HG03565 (cell line): Measurements from ENCODE around the gene SAMD15.
"Not testable (repeated sequence)": the region's sequence is repeated elsewhere in the genome, so short reads cannot be mapped to it uniquely, and the experiment has no call there.

ENCODE experiments used
- ATAC-seq: cut with Tn5 transposase; IDR thresholded peaks from one replicate; pipeline ENCODE4 v1.9.1; 2021; ENCODE audit warnings: mild to moderate bottlenecking, moderate library complexity; ENCODE audit not compliant: unreplicated experiment

Gene SAMD15

DNA sequence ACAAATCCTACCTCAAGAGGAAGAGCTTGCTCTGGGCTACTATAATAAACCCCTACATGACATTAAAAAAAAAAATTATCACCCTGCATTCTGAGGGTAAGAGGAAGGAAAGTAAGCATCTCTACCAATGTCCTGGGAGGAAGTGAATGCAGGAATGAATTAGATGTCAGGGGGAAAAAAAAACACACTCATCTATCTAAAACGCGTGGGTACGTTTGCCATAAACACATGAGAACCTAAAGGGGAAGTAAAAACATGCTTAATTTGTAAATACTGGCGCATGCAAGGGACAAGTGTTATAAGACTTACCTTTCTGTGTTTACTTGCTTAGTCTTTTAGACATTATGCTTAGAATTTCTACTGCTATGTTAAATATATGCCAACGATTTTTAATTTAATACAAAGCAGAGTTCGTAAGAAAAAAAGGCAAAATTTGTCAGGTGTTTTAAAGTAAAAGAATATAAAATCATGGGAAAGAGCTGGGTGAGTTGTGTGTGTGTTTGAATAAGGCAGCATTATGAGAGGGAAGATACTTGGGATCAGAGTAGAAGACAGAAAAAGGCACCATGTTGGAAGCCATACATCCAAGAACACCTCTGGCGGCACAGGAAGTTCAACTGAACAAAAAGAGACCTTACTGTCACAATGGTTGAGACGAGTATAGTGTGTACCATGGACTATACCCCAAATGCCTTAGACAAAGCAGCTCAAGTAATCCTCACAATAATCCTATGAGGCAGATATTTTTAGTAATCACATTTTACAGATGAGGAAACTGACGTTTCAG lies 1.8 kb upstream of the SAMD15 start:
- no peak for ATAC-seq

DNA sequence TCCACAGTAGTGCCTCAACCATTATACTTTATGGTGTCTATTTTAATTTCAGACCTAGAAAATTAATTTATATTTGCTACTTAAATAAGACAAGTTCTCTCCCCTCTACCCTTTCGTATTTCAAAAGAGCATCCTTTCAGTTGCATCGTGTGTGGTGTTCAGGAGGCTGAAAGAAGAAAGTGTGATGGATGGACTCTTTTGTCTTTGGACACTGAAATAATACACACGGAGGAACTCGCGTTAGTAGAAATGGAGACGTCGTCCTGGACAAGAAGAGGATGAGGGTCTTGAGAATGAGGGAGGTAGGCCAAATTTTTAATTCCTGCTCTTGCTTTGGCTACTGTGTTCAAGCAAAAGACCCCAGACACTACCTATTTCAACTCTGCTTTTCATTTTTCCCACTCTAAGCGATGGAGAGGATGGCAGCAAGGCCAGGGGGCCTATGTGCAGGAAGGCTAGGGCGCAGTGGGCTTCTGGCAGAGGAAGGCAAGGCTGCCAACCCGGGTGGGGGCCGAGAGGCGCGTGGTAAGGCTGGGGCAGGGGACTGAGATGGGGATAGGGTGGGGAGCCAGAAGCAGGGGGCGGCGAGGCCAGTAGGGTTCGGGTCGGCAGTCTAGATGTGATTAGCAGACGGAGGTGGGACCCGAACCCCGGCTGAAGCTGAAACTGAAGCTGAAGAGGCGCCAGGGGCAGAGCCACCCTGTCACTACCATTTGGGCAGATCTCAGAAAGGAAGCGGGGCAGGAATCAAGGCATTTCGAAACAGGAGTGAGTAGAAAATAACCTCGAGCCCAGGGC lies 1.0 kb upstream of the SAMD15 start:
- ATAC-seq: no peak

DNA sequence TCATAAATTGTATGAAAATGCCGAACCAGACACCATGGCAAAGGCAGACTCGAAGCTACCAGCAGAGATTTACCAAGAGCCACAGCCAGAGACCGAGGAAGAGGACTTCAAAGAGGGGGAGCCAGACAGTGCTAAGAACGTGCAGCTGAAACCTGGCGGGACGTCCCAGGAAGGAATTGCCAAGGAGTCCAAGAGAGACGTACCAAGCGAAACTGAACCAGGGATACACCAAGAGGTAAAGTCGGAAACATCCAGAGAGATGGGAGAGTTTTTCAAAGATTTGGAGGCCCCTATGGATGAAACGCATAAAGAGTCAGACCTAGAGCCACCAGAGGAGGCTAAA lies 294 bp downstream of the SAMD15 start:
- no peak for ATAC-seq

DNA sequence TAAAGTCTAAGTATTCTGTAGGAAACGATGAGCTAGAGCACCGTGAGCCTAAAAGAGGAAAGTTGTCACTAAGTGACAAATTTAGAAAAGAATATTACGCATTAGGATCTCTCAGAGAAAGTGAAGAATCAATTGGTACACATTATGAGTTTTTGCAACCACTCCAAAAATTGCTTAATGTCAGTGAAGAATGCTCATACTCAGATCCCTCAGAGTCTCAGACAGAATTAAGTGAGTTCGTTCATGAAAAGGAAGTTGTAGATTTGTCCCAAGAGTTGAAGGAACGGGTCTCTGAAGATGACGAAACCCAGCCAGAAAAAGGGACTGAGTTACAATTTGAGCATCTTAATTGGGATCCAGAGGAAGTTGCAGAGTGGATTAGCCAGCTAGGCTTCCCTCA lies 1.5 kb downstream of the SAMD15 start:
- no peak for ATAC-seq

DNA sequence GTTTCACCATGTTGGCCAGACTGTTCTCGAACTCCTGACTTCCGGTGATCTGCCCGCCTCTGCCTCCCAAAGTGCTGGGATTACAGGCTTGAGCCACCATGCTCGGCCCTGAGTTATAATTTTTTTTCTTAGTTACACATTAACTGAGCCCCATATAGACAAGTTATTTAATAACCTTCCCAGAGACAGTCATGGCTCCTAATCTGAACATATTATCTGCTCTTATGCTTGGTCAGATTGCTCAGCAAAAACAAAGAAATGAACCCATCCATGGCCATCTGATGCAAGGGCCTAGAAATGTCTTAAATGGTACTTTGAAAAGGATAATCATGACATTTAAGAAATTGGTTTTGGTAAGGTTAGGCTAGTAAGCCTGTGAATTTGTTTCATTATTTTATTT lies 13.0 kb downstream of the SAMD15 start:
- no peak for ATAC-seq

DNA sequence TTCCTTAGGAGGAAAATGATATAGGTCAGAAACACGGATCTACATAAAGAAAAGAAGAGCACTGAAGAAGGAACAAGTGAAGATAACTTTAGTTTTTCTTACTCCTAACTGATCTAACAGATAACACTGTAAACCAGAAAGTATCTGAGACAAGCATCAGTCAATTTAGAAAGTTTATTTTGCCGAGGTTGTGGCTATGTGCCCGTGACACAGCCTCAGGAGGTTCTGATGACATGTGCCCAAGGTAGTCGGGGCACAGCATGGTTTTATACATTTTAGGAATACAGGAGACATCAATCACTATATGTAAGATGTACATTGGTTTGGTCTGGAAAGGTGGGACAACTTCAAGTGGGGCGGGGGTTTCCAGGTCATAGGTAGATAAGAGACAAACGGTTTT lies 23.0 kb downstream of the SAMD15 start:
- ATAC-seq: no peak

DNA sequence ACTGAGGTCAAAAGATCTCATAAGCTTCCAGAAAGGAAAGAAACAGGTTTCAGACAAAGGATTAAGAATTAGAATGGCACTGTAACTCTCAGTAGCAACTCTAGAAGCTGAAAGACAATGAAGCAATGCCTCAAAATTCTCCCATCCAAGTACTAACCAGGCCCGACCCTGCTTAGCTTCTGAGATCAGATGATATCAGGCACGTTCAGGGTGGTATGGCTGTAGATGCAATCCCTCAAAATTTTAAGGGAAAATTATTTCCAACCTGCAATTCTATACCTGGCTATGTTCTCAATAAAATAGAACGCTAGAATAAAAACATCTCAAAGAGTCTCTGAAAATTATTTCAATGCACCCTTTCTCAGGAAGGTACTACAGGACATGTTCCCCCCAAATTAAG lies 26.6 kb downstream of the SAMD15 start:
- ATAC-seq: no peak

DNA sequence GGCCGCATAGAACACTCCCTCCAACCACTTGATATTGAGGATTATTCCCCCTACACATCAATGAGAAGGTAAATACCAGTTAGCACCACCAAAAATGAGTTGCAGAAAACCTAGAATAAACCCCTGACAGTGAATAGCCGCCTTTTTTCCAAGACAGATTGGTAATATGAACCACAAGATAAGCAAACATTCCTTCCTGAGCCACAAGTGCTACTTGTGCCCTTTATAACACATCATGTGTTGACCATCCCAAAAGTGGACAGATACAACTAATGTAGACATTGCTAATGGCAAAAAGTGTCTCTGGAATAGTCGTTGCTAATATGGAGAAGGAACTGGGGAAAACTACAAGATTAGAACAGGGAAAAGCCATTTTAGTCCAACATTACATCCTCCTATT lies 28.9 kb downstream of the SAMD15 start:
- no peak for ATAC-seq

DNA sequence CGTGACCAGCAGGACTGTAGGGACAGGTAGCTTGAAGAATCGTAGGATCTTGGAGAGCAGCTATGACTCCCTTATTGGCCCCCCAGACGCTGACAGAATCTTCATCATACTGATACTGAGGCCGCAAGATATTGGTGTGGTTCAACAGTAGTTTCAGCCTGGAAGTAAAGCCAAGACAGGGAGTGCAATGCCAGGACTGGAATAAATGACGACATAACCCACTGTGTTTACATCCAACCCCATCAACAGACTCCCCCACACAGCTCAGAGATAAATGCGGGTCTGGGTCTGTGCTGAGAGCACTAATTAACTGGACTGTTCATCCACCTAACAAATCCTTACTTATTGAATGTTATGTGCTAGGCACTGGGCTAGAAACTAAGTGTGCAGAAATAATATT lies 29.5 kb downstream of the SAMD15 start:
- ATAC-seq: no peak

DNA sequence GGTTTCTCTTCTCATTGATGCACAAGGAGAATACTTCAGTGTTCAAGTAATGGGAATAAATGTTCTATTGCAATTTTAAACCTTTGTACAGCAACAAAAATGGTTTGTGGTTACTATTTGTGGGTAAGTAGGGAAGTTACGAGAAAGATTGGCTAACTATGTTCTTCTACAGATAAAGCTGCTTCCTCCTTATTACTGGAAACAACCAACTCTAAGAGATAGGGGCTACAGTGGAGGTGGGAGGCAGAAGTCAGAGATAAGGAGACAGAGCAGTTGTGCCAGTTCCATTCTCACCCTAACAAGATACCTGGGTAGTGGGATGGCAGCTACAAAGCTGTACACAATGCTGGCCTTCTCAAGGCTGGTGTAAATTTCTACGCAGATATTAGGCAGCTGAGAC lies 30.0 kb downstream of the SAMD15 start:
- no peak for ATAC-seq

DNA sequence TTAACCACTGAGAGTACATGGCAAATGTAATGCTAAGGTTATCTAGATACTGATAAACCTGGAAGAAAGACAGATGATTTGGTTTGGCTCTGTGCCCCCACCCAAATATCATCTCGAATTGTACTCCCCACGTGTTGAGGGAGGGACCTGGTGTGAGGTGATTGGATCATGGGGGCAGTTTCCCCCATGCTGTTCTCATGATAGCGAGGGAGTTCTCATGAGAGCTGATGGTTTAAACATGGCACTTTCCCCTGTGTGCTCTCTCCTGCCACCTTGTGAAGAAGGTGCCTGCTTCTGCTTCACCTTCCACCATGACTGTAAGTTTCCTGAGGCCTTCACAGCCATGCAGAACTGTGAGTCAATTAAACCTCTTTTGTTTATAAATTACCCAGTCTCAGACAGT lies 32.0 kb downstream of the SAMD15 start:
- ATAC-seq: no peak

DNA sequence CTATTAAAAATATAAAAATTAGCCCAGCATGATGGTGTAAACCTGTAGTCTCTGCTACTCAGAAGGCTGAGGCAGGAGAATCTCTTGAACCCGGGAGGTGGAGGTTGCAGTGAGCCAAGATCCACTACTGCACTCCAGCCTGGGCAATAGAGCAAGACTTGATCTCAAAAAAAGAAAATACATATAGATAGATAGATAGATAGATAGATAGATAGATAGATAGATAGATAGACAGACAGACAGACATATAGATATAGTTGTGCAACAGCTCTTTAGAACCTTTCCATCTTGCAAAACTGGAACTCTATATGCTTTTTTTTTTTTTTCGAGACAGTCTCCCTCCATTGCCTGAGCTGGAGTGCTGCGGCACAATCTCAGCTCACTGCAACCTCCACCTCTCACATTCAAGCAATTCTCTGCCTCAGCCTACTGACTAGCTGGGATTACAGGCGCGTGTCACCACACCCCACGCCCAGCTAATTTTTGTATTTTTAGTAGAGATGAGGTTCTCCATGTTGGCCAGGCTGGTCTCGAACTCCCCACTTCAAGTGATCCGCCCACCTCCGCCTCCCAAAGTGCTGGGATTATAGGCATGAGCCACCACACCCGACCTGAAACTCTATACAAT lies 38.3 kb downstream of the SAMD15 start:
- ATAC-seq: not testable (repeated sequence)

DNA sequence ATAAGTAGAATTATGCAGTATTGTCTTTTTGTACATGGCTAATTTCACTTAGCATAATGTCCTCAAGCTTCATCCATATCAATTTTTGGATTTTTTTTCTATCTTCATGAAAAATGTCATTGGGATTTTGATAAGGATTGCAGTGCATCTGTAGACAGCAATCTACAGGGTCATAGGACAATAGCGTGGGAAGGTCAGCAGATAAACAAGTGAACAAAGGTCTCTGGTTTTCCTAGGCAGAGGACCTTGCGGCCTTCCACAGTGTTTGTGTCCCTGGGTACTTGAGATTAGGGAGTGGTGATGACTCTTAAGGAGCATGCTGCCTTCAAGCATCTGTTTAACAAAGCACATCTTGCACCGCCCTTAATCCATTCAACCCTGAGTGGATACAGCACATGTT lies 38.9 kb downstream of the SAMD15 start:
- ATAC-seq: not testable (repeated sequence)

DNA sequence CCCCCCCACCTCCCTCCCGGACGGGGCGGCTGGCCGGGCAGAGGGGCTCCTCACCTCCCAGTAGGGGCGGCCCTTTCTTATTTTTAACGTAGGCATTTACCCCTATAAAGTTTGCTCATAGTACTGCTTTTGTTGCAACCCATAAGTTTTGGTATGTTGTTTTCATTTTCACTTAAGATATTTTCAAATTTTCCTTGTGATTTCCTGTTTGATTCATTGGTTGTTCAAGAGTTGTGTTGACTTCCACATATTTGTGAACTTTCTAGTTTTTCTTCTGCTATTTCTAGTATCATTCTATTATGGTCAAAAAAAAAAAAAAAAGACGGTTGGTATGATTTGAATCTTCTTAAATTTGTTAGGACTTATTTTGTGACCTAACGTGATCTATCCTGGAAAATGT lies 39.7 kb downstream of the SAMD15 start:
- no peak for ATAC-seq

DNA sequence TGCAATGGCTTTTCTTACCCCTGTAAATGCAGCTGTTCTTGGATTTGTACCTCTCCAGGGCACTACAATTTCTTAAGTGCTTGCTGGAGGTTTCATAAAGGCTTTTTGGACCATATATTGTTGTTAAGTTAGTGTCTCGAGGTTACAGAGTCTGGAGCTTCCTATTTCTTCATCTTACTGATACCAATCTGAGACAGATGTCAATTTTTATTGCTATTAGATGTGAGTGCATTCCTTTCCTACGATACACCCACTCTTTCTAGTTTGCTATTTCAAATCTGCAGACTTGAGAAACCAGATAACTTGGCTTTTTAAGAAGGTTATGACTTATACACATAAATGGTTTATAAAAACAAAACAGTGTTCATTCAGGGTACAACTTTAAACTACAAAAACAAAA lies 44.0 kb downstream of the SAMD15 start:
- no peak for ATAC-seq

DNA sequence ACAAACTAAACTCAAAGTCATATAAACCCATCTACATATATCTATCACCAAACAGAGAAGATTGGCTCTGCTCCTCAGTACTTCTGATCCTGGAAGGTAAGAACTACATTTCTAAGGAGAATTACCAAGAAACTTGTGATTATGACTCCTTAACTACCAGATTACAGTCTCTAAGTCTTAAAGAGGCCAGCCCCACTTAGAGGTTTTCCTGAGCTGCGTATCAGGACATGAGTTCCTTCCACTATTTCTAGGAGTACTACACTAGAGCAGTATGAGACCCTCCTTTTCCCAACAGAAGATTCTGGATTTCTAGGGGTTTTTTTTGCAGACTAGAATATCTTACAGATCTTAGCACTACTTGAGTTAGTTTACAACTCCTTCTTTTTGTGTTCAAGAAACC lies 46.2 kb downstream of the SAMD15 start, which contains the start of gene NOXRED1:
Gene NOXRED1, minus strand, starts transcription at position 101 of the 400 bp plus-strand sequence. CDS start 634 bp downstream, outside the sequence.
- ATAC-seq: no peak

DNA sequence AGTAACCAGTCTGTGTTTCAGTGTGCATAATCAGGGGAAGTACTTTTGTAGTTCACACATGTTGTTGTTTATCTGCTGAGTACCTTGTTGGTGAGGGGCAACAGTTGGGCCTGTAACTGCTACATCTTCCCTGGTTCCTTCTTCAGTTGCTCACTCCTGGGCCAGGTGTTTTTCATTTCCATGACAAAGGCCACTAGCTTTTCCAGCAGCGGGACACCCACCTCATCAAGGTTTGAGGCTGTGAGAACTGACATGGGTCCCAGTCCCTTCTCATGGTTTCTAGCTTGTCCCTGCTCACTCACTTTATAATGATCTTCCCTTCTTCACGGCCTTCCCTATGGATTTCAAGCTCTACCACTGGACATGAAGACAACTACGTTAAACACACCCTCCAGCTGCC lies 47.7 kb downstream of the SAMD15 start:
- no peak for ATAC-seq

DNA sequence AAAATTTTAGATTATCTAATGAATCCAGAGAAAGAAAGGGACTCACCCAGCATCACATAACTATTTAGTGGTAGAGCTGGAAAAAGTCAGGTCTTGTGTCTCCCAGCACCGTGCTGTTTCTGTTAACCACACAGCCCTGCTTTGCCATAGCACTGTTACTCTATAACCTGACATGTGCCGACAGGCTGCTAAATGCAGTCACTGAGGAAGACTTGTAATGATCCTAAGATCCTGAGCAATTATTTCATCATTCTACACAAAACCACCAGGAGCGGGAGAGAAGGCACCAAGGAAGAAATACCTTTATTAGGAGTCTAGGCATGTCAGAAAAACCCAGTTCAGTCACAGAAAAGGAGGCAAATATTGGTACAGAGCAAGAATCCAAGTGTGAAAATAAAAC lies 49.2 kb downstream of the SAMD15 start:
- no peak for ATAC-seq

DNA sequence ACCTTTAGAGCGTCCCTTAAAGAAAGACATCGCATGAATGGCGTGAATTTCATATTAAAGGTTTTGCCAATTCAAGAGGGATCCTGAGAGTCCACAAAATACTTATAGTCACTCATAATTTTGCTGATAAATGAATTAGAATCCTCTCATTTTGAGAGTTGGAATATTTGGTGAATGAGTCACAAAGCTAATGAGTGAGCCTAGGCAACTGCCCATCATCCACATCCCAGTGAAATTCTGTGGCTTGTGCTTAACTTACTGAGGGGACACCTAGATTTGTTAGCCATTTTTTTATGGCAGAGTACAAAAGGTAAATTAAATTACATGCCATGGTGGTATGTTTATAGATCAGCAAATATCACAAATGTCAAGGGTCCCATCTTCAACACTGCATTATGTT lies 58.9 kb downstream of the SAMD15 start:
- ATAC-seq: no peak

DNA sequence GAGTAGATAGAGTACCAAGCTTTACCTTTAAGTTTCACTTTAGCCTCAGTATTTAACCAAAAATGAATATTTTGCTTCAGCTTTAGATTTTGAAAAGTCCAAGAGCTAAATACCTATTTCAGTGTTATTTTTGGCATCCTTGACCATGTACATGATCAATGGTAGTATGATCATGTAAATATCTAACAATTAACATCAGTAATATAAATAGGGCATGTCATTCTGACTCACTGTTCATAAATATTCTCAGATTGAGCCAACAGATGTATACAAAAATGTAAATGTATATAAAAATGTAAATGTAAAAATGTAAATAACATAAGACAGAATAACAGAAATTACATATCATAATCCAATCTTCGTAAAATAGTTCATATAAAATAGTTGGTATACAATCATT lies 61.4 kb downstream of the SAMD15 start:
- ATAC-seq: no peak

DNA sequence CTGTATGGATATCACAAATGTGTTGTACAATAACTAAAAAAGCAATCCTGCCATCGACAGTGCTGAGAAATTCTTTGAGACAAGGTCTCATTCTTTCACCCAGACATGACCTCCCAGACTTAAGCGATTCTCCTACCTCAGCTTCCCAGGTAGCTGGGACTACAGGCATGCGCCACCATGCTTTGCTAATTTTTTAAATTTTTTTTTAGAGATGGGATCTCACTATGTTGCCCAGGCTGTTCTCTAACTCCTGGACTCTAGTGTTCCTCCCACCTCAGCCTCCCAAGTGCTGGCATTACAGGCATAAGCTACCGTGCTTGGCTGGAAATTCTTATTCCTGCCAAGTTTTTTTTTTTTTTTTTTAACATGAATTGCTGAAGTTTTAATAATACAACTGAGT lies 62.7 kb downstream of the SAMD15 start:
- no peak for ATAC-seq
